Uterus (tissue), 4 donors: ENCODE measurements around the gene DNAJA1. TPM values are rescaled to one million over a fixed set of nuclear protein-coding genes. Genes with fewer than 3 reads are reported as not detected.

Experiments used
- DNase-seq, 2 donors: peaks; one replicate each; pipeline ENCODE4 v3.0.0-alpha.2; 2019 to 2020
- H3K27ac ChIP-seq, 2 donors: fragments of 200-600 bp; sonication (generic); 1 replicate in 1 of 2; 2 replicates in 1 of 2; pipeline ENCODE4 v1.5.1; 2016 to 2018
- H3K27me3 ChIP-seq, 2 donors: fragments of 200-600 bp; sonication (generic); one replicate each; pipeline ENCODE4 v1.5.1; 2018 to 2019; ENCODE audit warnings: control low read depth in 1 of 2
- H3K36me3 ChIP-seq, 2 donors: fragments of 200-600 bp; sonication (generic); one replicate each; pipeline ENCODE4 v1.5.1; 2019; ENCODE audit warnings: control low read depth in 1 of 2
- H3K4me1 ChIP-seq, 2 donors: fragments of 200-600 bp; sonication (generic); one replicate each; pipeline ENCODE4 v1.5.1; 2018 to 2019; ENCODE audit warnings: control low read depth in 1 of 2
- H3K4me3 ChIP-seq, 2 donors: fragments of 200-600 bp; sonication (generic); 1 replicate in 1 of 2; 2 replicates in 1 of 2; pipeline ENCODE4 v1.5.1; 2018 to 2019; ENCODE audit warnings: mild to moderate bottlenecking in 1 of 2
- H3K9me3 ChIP-seq, 2 donors: fragments of 200-600 bp; sonication (generic); one replicate each; pipeline ENCODE4 v1.5.1; 2019; ENCODE audit warnings: control low read depth in 1 of 2
- CTCF ChIP-seq, 4 experiments: fragments of 200-600 bp in 2 of 4; fragments of 450-650 bp in 2 of 4; sonication (generic) in 2 of 4; IDR thresholded peaks; one replicate each; pipeline ENCODE4 v1.5.1; 2016 to 2019; ENCODE audit warnings: antibody characterized with exemption in 4 of 4, mild to moderate bottlenecking in 2 of 4, moderate library complexity in 1 of 4
- POLR2A ChIP-seq, 2 donors: fragments of 450-650 bp; IDR thresholded peaks; one replicate each; pipeline ENCODE4 v1.6.1; 2016; ENCODE audit warnings: antibody characterized with exemption in 2 of 2, mild to moderate bottlenecking in 1 of 2, moderate library complexity in 1 of 2
- intact Hi-C: fragments of 100-400 bp; cut with DNase I; formaldehyde crosslinking; loops from one replicate; pipeline ENCODE4 v1.15.1; 2023; ENCODE audit warnings: low total_unique reads
- total RNA-seq, 4 donors: library from RNA; depleted of rRNA in 3 of 4; stranded (reverse); fragments of >200 nt in 3 of 4; gene quantifications; one replicate each; pipeline versions ENCODE4 v1.1.0 to v1.2.4, GENCODE V29; 2014 to 2023
- donor health status: DM: yes; HTN: yes; CAD: no.

DNAJA1 gene
- total RNA-seq, 4 donors from 2014 or later = 47.1 to 148 (median 82.1) TPM

GRCh38 chr9:33046061-33046460 lies 21.0 kb downstream of the DNAJA1 start:
- no peaks in the 10 kb centered on the region for H3K4me1 ChIP-seq
- intact Hi-C loops = no loop called here
- no peaks in the 10 kb centered on the region for H3K9me3 ChIP-seq
- H3K4me3 ChIP-seq = no peak overlapping the region
- H3K36me3 ChIP-seq = no peaks in the 10 kb centered on the region
- no peaks in the 10 kb centered on the region for H3K27me3 ChIP-seq
- TF ChIP-seq POLR2A (IDR thresholded peaks at IDR 0.05) (no peak), CTCF (IDR thresholded peaks at IDR 0.05) (no peak)
- no peak for DNase-seq
- no peak overlapping the region for H3K27ac ChIP-seq

GRCh38 chr9:33048054-33048465 lies 23.0 kb downstream of the DNAJA1 start:
- Histone ChIP-seq H3K27ac (no peak overlapping the region), H3K4me1 (no peaks in the 10 kb centered on the region), H3K36me3 (no peaks in the 10 kb centered on the region), H3K9me3 (no peaks in the 10 kb centered on the region), H3K4me3 (no peak overlapping the region), H3K27me3 (no peaks in the 10 kb centered on the region)
- intact Hi-C loops = no loop called here
- no peak for DNase-seq
- TF ChIP-seq CTCF (IDR thresholded peaks at IDR 0.05) (no peak), POLR2A (IDR thresholded peaks at IDR 0.05) (no peak)

DNA sequence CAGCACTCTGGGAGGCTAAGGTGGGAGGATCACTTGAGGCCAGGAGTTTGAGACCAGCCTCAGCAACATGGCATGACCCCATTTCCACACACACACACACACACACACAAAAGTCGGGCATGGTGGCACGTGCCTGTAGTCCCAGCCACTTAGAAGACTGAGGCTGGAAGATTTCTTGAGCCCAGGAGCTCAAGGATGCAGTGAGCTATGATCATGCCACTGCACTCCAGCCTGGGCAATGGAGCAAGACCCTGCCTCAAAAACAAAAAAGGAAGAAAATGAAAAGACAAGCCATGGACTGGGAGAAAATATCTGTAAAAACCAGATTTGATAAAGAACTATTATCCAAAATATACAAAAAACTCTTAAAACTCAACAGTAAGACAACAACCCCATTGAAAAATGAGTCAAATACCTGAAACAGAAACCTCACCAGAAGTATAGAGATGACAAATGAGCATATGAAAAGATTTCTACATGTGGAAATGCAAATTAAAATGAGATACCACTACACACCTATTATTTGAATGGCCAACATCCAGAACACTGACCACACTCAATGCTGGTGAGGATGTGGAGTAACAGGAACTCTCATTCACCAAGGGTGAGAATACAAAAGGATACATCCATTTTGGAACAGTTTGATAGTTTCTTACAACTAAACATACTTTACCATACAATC lies 24.7 kb downstream of the DNAJA1 start:
- H3K9me3 ChIP-seq = no peaks in the 10 kb centered on the region
- TF ChIP-seq POLR2A (IDR thresholded peaks at IDR 0.05) (no peak), CTCF (IDR thresholded peaks at IDR 0.05) (no peak)
- H3K27ac ChIP-seq = no peak overlapping the region
- no peaks in the 10 kb centered on the region for H3K36me3 ChIP-seq
- no peaks in the 10 kb centered on the region for H3K4me1 ChIP-seq
- no peak overlapping the region for H3K4me3 ChIP-seq
- intact Hi-C loops = no loop called here
- DNase-seq = no peak
- no peaks in the 10 kb centered on the region for H3K27me3 ChIP-seq

DNA sequence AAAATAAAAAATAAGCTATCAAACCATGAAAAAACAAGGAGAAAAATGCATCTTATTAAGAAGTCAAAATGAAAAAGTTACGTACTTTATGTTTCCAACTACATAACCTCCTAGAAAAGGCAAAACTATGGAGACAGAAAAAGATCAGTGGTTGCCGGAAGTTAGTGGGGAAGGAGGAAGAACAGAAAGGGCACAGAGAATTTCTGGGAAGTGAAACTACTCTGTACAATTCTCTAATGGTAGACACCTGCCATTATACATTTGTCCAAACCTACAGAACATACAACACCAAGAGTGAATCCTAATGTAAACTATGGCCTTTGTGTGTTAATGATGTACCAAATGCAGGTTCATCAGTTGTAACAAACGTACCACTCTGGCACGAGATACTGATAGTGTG lies 26.1 kb downstream of the DNAJA1 start:
- Histone ChIP-seq H3K9me3 (no peaks in the 10 kb centered on the region), H3K4me1 (no peaks in the 10 kb centered on the region), H3K4me3 (no peak overlapping the region), H3K27me3 (no peaks in the 10 kb centered on the region), H3K36me3 (no peaks in the 10 kb centered on the region), H3K27ac (no peak overlapping the region)
- no peak for DNase-seq
- intact Hi-C loops = no loop called here
- TF ChIP-seq CTCF (IDR thresholded peaks at IDR 0.05) (no peak), POLR2A (IDR thresholded peaks at IDR 0.05) (no peak)

DNA sequence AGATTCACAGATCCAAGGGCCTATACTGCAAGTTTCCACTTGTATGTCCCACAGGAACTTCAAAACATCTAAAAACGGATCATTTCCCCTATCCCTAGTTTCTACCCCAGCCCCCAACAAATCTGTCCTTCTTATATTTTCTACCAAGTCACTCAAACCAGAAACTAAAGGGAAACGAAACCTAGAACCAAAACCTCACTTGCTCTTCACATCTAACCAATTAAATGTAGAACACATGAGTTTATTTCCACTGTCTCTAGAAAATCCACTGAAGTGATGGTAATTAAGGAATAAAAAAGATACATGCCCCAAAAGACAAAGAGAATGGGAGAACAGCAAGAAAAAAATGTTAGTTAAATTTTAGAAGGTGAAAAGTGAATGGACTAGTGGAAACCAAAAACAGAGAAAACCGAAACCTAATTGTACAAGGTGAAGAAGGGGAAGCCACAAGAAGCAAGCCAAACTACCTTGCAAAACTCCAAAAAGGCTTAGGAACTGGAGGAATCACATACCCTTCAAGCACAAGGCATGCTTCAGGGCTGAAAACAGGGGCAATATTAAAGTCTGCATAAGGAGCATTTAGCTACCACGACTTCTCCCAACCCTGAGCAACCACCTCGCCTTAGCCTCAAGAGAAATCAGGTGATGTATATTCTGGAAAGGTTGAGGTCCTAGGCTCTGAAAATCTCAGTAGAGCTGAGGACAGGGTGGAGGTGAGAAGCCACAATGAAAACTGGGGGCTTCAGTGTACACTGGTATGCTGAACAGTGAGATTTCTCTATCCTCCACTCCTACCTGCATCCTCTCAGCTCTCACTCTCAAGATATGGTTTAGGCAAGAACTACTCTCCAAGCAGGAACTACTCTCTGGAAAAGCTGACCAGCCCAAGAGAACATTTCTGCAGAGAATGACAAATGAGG lies 40.3 kb downstream of the DNAJA1 start:
- TF ChIP-seq POLR2A (IDR thresholded peaks at IDR 0.05) (no peak), CTCF (IDR thresholded peaks at IDR 0.05) (no peak)
- Histone ChIP-seq H3K4me1 (no peaks in the 10 kb centered on the region), H3K27me3 (no peaks in the 10 kb centered on the region), H3K9me3 (no peaks in the 10 kb centered on the region), H3K4me3 (no peak overlapping the region), H3K27ac (no peak overlapping the region), H3K36me3 (no peaks in the 10 kb centered on the region)
- no peak for DNase-seq
- intact Hi-C loops = no loop called here
